22Rv1 (cell line): ENCODE results near the gene CTXN2.

ENCODE experiments used
- CTCF ChIP-seq: fragments of 450-650 bp; IDR thresholded peaks from 2 replicates; pipeline ENCODE4 v1.5.1; 2017; ENCODE audit warnings: mild to moderate bottlenecking
- ZFX ChIP-seq: fragments of 450-650 bp; IDR thresholded peaks from 2 replicates; pipeline ENCODE4 v1.6.1; 2017; ENCODE audit warnings: antibody characterized with exemption, borderline replicate concordance

- TF ChIP-seq CTCF (peak; percentile 76), ZFX (no peak)
Measured at GRCh38 chr15:48250640-48251076, 59.2 kb downstream of the CTXN2 start.
